WTC11 (cell line): ENCODE measurements around the gene TF. TPM values are rescaled to one million over a fixed set of nuclear protein-coding genes. Genes with fewer than 3 reads are reported as not detected.

Experiments
- ATAC-seq: fragments of 200-7000 bp; cut with Tn5 transposase; 2 replicates; pipeline ENCODE4 v1.10.0; 2021; ENCODE audit warnings: mild to moderate bottlenecking, moderate library complexity
- CTCF ChIA-PET: fragments of 300-600 bp; sonication (Branson Sonifier 250); formaldehyde crosslinking; loops from one replicate; lab custom pipeline; 2021; ENCODE audit warnings: antibody characterized with exemption; lab: Charles Lee
- POLR2A ChIA-PET: fragments of 350-600 bp; sonication (Branson Sonifier 250); formaldehyde crosslinking; loops from one replicate; lab custom pipeline; 2021; ENCODE audit warnings: antibody characterized with exemption; lab: Charles Lee
- DNase-seq: peaks from one replicate; pipeline ENCODE4 v3.0.0; 2021; ENCODE audit warnings: low spot score
- H3K27ac Mint-ChIP-seq: 2 replicates; pipeline ENCODE4 v1.8.0; 2021; ENCODE audit warnings: mixed read lengths
- H3K27me3 Mint-ChIP-seq: 2 replicates; pipeline ENCODE4 v1.8.0; 2021; ENCODE audit warnings: low read depth, mild to moderate bottlenecking, moderate library complexity, mixed read lengths
- H3K36me3 Mint-ChIP-seq: 2 replicates; pipeline ENCODE4 v1.8.0; 2021; ENCODE audit warnings: mixed read lengths
- H3K4me1 Mint-ChIP-seq: 2 replicates; pipeline ENCODE4 v1.8.0; 2022; ENCODE audit warnings: mixed read lengths
- H3K4me3 Mint-ChIP-seq: 2 replicates; pipeline ENCODE4 v1.8.0; 2021; ENCODE audit warnings: mild to moderate bottlenecking, moderate library complexity, mixed read lengths
- H3K9me3 Mint-ChIP-seq: 2 replicates; pipeline ENCODE4 v1.8.0; 2021; ENCODE audit warnings: mixed read lengths
- ARID4B ChIP-seq: sonication (generic); formaldehyde crosslinking; IDR thresholded peaks from 2 replicates; pipeline ENCODE4 v1.8.0; 2023; ENCODE audit warnings: missing genetic modification reagents, mild to moderate bottlenecking, borderline replicate concordance
- ATF1 ChIP-seq: sonication (generic); formaldehyde crosslinking; IDR thresholded peaks from 2 replicates; pipeline ENCODE4 v1.8.1; 2023; ENCODE audit warnings: mild to moderate bottlenecking, moderate library complexity, missing genetic modification reagents
- ATF6 ChIP-seq: sonication (generic); formaldehyde crosslinking; IDR thresholded peaks from 2 replicates; pipeline ENCODE4 v1.8.1; 2023; ENCODE audit warnings: mild to moderate bottlenecking, missing genetic modification reagents
- CREM ChIP-seq: sonication (generic); formaldehyde crosslinking; IDR thresholded peaks from 2 replicates; pipeline ENCODE4 v1.8.1; 2022; ENCODE audit warnings: mild to moderate bottlenecking, missing genetic modification reagents, moderate library complexity
- ESRRA ChIP-seq: sonication (generic); formaldehyde crosslinking; IDR thresholded peaks from 2 replicates; pipeline ENCODE4 v1.8.1; 2022; ENCODE audit warnings: mild to moderate bottlenecking, missing genetic modification reagents, borderline replicate concordance
- FOXP1 ChIP-seq: sonication (generic); formaldehyde crosslinking; IDR thresholded peaks from 2 replicates; pipeline ENCODE4 v1.8.0; 2022; ENCODE audit warnings: missing genetic modification reagents, mild to moderate bottlenecking, moderate library complexity, borderline replicate concordance
- GABPB1 ChIP-seq: sonication (generic); formaldehyde crosslinking; IDR thresholded peaks from 2 replicates; pipeline ENCODE4 v1.8.1; 2023; ENCODE audit warnings: mild to moderate bottlenecking, missing genetic modification reagents
- GTF2I ChIP-seq: fragments of 250-450 bp; sonication (Bioruptor Pico); conservative IDR thresholded peaks from 2 replicates; pipeline ENCODE4 v1.4.0; 2021; ENCODE audit warnings: mild to moderate bottlenecking
- HMGXB4 ChIP-seq: sonication (generic); formaldehyde crosslinking; IDR thresholded peaks from 2 replicates; pipeline ENCODE4 v1.8.1; 2023; ENCODE audit warnings: mild to moderate bottlenecking, moderate library complexity, missing genetic modification reagents
- JAZF1 ChIP-seq: fragments of 250-450 bp; sonication (Bioruptor Pico); IDR thresholded peaks from 2 replicates; pipeline ENCODE4 v1.9.0; 2021; ENCODE audit warnings: moderate library complexity, mild to moderate bottlenecking, inconsistent platforms
- JUN ChIP-seq: sonication (generic); formaldehyde crosslinking; IDR thresholded peaks from 2 replicates; pipeline ENCODE4 v1.8.0; 2023; ENCODE audit warnings: mild to moderate bottlenecking, missing genetic modification reagents
- NFYB ChIP-seq: sonication (generic); formaldehyde crosslinking; conservative IDR thresholded peaks from 2 replicates; pipeline ENCODE4 v1.8.0; 2022; ENCODE audit warnings: low read depth, missing genetic modification reagents
- NR1H2 ChIP-seq: sonication (generic); formaldehyde crosslinking; IDR thresholded peaks from 2 replicates; pipeline ENCODE4 v1.9.0; 2021; ENCODE audit warnings: mild to moderate bottlenecking, moderate library complexity, missing genetic modification reagents
- NR3C1 ChIP-seq: sonication (generic); formaldehyde crosslinking; conservative IDR thresholded peaks from 2 replicates; pipeline ENCODE4 v1.8.1; 2023; ENCODE audit warnings: low read depth, mild to moderate bottlenecking, missing genetic modification reagents
- PRRX2 ChIP-seq: fragments of 250-450 bp; sonication (Bioruptor Pico); IDR thresholded peaks from 2 replicates; pipeline ENCODE4 v1.8.0; 2021; ENCODE audit warnings: mild to moderate bottlenecking
- RORB ChIP-seq: fragments of 250-450 bp; sonication (Bioruptor Pico); IDR thresholded peaks from 2 replicates; pipeline ENCODE4 v1.9.0; 2021; ENCODE audit warnings: mild to moderate bottlenecking
- ZMAT4 ChIP-seq: fragments of 250-450 bp; sonication (Bioruptor Pico); IDR thresholded peaks from 2 replicates; pipeline ENCODE4 v1.9.0; 2021; ENCODE audit warnings: mild to moderate bottlenecking
- ZNF263 ChIP-seq: sonication (generic); formaldehyde crosslinking; IDR thresholded peaks from 2 replicates; pipeline ENCODE4 v1.8.1; 2022; ENCODE audit warnings: low read depth, mild to moderate bottlenecking, moderate library complexity, missing genetic modification reagents
- ZNF317 ChIP-seq: sonication (generic); formaldehyde crosslinking; IDR thresholded peaks from 2 replicates; pipeline ENCODE4 v1.8.1; 2023; ENCODE audit warnings: low read depth, mild to moderate bottlenecking, moderate library complexity, missing genetic modification reagents, borderline replicate concordance
- ZNF423 ChIP-seq: fragments of 250-450 bp; sonication (Bioruptor Pico); IDR thresholded peaks from 2 replicates; pipeline ENCODE4 v2.1.2; 2022; ENCODE audit warnings: mild to moderate bottlenecking, moderate library complexity
- total RNA-seq: library from RNA; stranded (reverse); gene quantifications from 3 replicates; pipeline ENCODE4 v1.2.3, GENCODE V29; 2021

Gene TF
- total RNA-seq, 1 experiment from 2014 or later: 9.3 TPM

- ATAC-seq: no peak
- Mint-ChIP-seq H3K9me3 (no peaks in the 10 kb centered on the region), H3K27me3 (no peaks in the 10 kb centered on the region; the same call in 1 of the 2 replicates), H3K36me3 (no peaks in the 10 kb centered on the region), H3K4me1 (peaks cover 18% of the 10 kb centered on the region), H3K27ac (no peak overlapping the region), H3K4me3 (no peak overlapping the region)
- no peak for TF ChIP-seq ZNF423 (CRISPR knock-in tag)
- no peak for TF ChIP-seq NFYB (CRISPR knock-in tag)
- TF ChIP-seq ZNF263: no peak
- TF ChIP-seq ATF1 (CRISPR knock-in tag): no peak
- CTCF ChIA-PET: no interaction called here
- POLR2A ChIA-PET: no interaction called here
- DNase-seq: no peak
These were observed 9.0 kb downstream of the TF start for GRCh38 chr3:133754973-133755828.

GRCh38 chr3:133756716-133757694 is 10.8 kb downstream of the TF start:
- no peaks in the 10 kb centered on the region; the same call in 1 of the 2 replicates for H3K27me3 Mint-ChIP-seq
- no peak for DNase-seq
- H3K27ac Mint-ChIP-seq: no peak overlapping the region
- ChIA-PET CTCF (no interaction called here), POLR2A (no interaction called here)
- TF ChIP-seq JAZF1 (CRISPR knock-in tag): no peak
- TF ChIP-seq GABPB1 (CRISPR knock-in tag): no peak
- TF ChIP-seq NR3C1 (CRISPR knock-in tag): no peak
- no peak for TF ChIP-seq NR1H2
- TF ChIP-seq ZMAT4 (CRISPR knock-in tag): no peak
- H3K4me3 Mint-ChIP-seq: no peak overlapping the region
- no peaks in the 10 kb centered on the region for H3K36me3 Mint-ChIP-seq
- H3K4me1 Mint-ChIP-seq: peaks cover 18% of the 10 kb centered on the region
- no peaks in the 10 kb centered on the region for H3K9me3 Mint-ChIP-seq
- ATAC-seq: no peak

- Mint-ChIP-seq H3K27ac (no peak overlapping the region; the same call in 1 of the 2 replicates), H3K36me3 (no peaks in the 10 kb centered on the region), H3K9me3 (no peaks in the 10 kb centered on the region), H3K27me3 (no peaks in the 10 kb centered on the region; the same call in 1 of the 2 replicates), H3K4me3 (no peak overlapping the region), H3K4me1 (peaks cover 18% of the 10 kb centered on the region)
- no peak for DNase-seq
- ChIA-PET POLR2A (no interaction called here), CTCF (interaction anchor here (1.6 kb wide), 1 partner anchor 94 kb away, joined by 6 read pairs; no protein-coding TSS in a partner anchor)
- ATAC-seq: no peak
- TF ChIP-seq ZNF317 (no peak), ESRRA (CRISPR knock-in tag) (no peak), CREM (no peak), ZNF423 (CRISPR knock-in tag) (no peak), PRRX2 (CRISPR knock-in tag) (no peak), GTF2I (CRISPR knock-in tag) (no peak), HMGXB4 (no peak), ATF6 (CRISPR knock-in tag) (no peak), ARID4B (CRISPR knock-in tag) (no peak), RORB (no peak), JUN (CRISPR knock-in tag) (no peak), FOXP1 (CRISPR knock-in tag) (no peak)
These were observed 11.7 kb downstream of the TF start for GRCh38 chr3:133757701-133758567.
